Measurements from ENCODE around the gene SRC.

The SRC gene

DNA sequence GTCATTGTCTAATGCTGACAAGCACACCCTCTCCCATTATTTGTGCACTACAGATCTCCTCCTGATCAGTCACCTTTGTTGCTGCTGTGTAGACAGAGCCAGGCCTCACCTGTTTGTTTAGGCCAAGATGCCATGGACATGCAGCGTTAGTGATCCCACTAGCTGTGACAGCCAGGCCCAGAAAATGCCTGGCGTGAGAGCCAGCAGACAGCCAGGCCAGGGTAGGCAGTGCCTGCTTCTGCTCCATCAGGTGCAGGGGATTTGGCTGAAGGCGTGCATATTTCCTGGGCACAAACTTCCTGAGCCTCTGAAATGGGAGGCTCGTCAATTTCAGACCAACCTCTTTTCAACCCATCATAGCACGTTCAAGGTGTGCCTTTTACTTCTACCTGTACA is 29.2 kb upstream of the SRC start:
- no peak overlapping the region for H3K9ac ChIP-seq (ENCODE audit: low read depth, low read length)
- peaks cover 12% of the 10 kb centered on the region for H3K4me1 ChIP-seq (ENCODE audit: control insufficient read depth, insufficient read depth, low read length)
- H3K36me3 ChIP-seq (ENCODE audit: control insufficient read depth, insufficient read depth, low read length) = peaks cover 19% of the 10 kb centered on the region
- no peaks in the 10 kb centered on the region for H3K27me3 ChIP-seq (ENCODE audit: control insufficient read depth, insufficient read depth, low read length)
- no peak overlapping the region for H3K4me3 ChIP-seq (ENCODE audit: low read depth, low read length)
- H3K9me3 ChIP-seq (ENCODE audit: control insufficient read depth, insufficient read depth, low read length) = no peaks in the 10 kb centered on the region

DNA sequence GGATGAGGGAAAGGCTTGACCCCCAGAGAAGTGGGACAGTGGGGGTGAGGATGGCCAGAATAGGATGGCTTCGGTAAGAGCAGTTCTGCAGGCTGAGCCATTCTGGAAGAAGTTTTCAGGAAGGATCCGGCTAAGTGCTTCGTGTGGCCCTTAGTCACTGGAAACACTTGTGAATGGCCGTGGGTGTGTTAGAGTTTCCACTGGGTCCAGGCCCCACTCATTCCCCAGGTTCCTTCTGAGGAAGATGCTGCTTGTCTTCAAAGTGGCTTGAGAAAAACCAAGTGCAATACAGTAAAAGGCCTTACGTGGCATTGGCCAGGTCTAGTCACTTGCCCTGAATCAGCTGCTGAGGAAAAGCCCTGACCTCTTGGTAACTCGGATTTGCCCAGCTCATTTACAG is 28.6 kb upstream of the SRC start:
- Histone ChIP-seq H3K9me3 (ENCODE audit: control insufficient read depth, insufficient read depth, low read length) (no peaks in the 10 kb centered on the region), H3K4me1 (ENCODE audit: control insufficient read depth, insufficient read depth, low read length) (peaks cover 12% of the 10 kb centered on the region), H3K9ac (ENCODE audit: low read depth, low read length) (no peak overlapping the region), H3K27me3 (ENCODE audit: control insufficient read depth, insufficient read depth, low read length) (no peaks in the 10 kb centered on the region), H3K36me3 (ENCODE audit: control insufficient read depth, insufficient read depth, low read length) (peaks cover 19% of the 10 kb centered on the region), H3K4me3 (ENCODE audit: low read depth, low read length) (no peak overlapping the region)

DNA sequence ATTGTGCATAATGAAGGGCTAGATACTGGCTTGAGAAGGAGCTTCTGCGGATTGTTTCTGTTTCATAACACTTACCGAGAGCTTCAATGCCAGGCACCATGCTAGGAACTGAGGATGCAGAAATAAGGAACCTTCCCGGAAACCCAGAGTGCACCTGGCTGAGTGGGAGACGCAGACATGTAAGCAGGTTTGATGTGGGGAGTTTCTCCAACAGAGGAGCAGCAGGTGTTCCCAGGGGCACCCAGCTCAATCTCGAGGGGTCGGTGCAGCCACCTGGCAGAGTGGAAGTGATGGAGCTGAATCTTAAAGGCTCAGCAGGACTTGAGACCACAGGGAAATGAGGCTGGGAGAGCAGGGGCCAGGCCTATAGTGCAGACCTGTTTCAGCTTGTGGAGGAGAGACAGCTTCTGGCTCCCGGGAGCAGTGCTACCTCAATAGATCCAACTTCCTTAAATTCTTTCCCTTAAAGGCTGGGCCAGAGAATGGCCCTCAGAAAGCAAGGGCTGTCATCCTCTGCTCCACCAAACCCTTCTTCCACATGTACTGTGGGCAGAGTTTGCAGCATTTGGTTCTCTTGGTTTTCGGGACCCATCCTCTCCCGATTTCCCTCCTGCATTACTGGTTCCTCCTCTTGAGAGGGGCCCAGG is 27.8 kb upstream of the SRC start:
- Histone ChIP-seq H3K9me3 (ENCODE audit: control insufficient read depth, insufficient read depth, low read length) (no peaks in the 10 kb centered on the region), H3K4me1 (ENCODE audit: control insufficient read depth, insufficient read depth, low read length) (peaks cover 12% of the 10 kb centered on the region), H3K9ac (ENCODE audit: low read depth, low read length) (no peak overlapping the region), H3K36me3 (ENCODE audit: control insufficient read depth, insufficient read depth, low read length) (peaks cover 19% of the 10 kb centered on the region), H3K4me3 (ENCODE audit: low read depth, low read length) (no peak overlapping the region), H3K27me3 (ENCODE audit: control insufficient read depth, insufficient read depth, low read length) (no peaks in the 10 kb centered on the region)

DNA sequence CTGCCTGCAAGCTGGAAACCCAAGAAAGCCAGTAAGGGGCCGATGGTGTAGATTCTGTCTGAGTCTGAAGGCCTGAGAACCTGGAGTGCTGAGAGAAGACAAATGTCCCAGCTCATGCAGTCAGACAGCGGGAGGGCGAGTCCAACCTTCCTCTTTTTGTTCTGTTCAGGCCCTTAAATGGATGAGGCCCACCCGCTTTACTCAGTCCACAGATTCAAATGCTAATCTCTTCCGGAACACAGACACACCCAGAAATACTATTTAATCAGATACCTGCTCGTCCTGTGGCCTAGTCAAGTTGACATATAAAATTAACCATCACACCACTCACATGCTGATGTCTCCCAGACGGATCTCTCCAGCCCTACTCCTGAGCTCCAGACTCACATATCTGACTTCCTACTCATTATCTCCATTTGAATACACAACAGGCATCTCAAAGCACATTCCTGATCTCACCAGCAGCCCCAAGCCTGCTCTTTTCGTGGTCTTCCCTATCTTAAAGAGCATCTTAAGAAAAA is 26.7 kb upstream of the SRC start:
- Histone ChIP-seq H3K4me3 (ENCODE audit: low read depth, low read length) (no peak overlapping the region), H3K36me3 (ENCODE audit: control insufficient read depth, insufficient read depth, low read length) (peaks cover 16% of the 10 kb centered on the region), H3K9me3 (ENCODE audit: control insufficient read depth, insufficient read depth, low read length) (no peaks in the 10 kb centered on the region), H3K27me3 (ENCODE audit: control insufficient read depth, insufficient read depth, low read length) (no peaks in the 10 kb centered on the region), H3K4me1 (ENCODE audit: control insufficient read depth, insufficient read depth, low read length) (peaks cover 12% of the 10 kb centered on the region), H3K9ac (ENCODE audit: low read depth, low read length) (peak overlapping the region; percentile 50)

DNA sequence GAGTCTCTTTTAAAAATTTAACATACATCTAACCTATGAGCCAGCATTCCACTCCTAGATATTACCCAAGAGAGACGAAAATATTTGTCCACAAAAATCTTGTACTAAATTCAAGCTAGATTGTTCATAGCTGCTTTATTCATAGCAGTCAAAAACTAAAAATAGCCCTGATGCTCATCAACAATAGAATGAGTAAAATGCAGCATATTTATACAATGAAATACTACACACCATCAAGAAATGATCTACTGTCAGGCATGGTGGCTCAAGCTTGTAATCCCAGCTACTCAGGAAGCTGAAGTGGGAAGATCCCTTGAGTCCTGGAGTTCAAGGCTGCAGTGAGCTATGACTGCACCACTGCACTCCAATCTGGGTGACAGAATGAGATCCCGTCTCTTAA is 22.0 kb upstream of the SRC start:
- Histone ChIP-seq H3K9me3 (ENCODE audit: control insufficient read depth, insufficient read depth, low read length) (no peaks in the 10 kb centered on the region), H3K36me3 (ENCODE audit: control insufficient read depth, insufficient read depth, low read length) (no peaks in the 10 kb centered on the region), H3K4me1 (ENCODE audit: control insufficient read depth, insufficient read depth, low read length) (peaks cover 8% of the 10 kb centered on the region), H3K27me3 (ENCODE audit: control insufficient read depth, insufficient read depth, low read length) (no peaks in the 10 kb centered on the region), H3K4me3 (ENCODE audit: low read depth, low read length) (no peak overlapping the region), H3K9ac (ENCODE audit: low read depth, low read length) (no peak overlapping the region)

DNA sequence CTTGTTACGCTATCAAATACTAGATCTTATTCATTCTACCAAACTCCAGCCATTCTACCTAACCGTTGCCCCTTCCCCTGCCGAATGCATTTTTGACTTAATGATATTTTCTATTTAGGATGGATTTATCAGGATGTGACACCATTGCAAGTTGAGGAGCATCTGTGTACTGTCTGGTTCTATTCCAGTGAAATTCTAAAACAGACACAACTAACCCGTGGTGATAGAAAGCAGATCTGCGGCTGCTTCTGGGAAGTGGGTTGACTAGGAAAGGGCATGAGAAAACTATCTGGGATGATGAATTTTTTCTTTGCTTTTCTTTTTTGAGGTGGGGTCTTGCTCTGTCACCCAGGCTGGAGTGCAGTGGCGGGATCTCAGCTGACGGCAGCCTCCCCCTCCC is 20.7 kb upstream of the SRC start:
- H3K9ac ChIP-seq (ENCODE audit: low read depth, low read length) = no peak overlapping the region
- H3K4me3 ChIP-seq (ENCODE audit: low read depth, low read length) = no peak overlapping the region
- H3K4me1 ChIP-seq (ENCODE audit: control insufficient read depth, insufficient read depth, low read length) = no peaks in the 10 kb centered on the region
- H3K36me3 ChIP-seq (ENCODE audit: control insufficient read depth, insufficient read depth, low read length) = no peaks in the 10 kb centered on the region
- no peaks in the 10 kb centered on the region for H3K27me3 ChIP-seq (ENCODE audit: control insufficient read depth, insufficient read depth, low read length)
- H3K9me3 ChIP-seq (ENCODE audit: control insufficient read depth, insufficient read depth, low read length) = no peaks in the 10 kb centered on the region

DNA sequence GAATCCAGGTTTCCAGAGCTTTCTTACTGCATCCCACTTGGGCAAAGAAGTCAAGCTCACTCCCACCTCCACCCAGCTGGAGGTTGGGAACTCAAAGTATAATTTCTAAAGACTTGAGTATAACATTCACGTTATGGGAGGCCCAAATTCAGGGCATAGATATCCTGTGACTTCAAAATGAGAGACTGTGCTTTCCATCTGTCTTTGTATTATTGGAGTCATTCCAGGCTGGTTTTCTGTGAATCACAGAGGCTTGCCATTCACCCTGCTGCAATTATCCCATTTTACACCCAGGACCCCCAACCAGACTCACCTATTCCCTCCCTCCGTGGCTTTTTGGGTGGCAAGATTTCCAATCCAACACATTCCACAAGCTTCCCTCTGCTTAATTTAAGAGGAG is 19.3 kb upstream of the SRC start:
- Histone ChIP-seq H3K36me3 (ENCODE audit: control insufficient read depth, insufficient read depth, low read length) (no peaks in the 10 kb centered on the region), H3K9me3 (ENCODE audit: control insufficient read depth, insufficient read depth, low read length) (no peaks in the 10 kb centered on the region), H3K27me3 (ENCODE audit: control insufficient read depth, insufficient read depth, low read length) (no peaks in the 10 kb centered on the region)

DNA sequence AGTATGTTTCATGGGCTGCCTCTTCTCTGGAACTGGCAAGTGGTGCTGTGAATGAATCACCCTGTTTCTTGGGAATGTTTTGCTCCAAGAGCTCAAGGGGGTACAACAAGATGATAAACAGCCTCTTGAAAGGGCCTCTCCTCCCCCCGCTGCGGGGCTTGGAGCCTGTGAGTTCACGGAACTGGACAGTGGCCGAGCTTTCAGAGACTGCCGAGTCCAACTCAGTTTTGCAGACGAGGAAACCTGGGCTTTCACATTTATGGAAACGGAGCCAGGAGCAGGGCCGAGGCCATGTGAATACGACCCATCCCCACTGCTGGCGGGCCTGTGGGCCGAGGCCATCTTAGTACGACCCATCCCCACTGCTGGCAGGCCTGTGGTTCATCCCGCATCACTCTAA is 18.2 kb upstream of the SRC start:
- H3K4me1 ChIP-seq (ENCODE audit: control insufficient read depth, insufficient read depth, low read length) = no peaks in the 10 kb centered on the region
- no peaks in the 10 kb centered on the region for H3K36me3 ChIP-seq (ENCODE audit: control insufficient read depth, insufficient read depth, low read length)
- no peaks in the 10 kb centered on the region for H3K9me3 ChIP-seq (ENCODE audit: control insufficient read depth, insufficient read depth, low read length)
- no peaks in the 10 kb centered on the region for H3K27me3 ChIP-seq (ENCODE audit: control insufficient read depth, insufficient read depth, low read length)
- no peak overlapping the region for H3K4me3 ChIP-seq (ENCODE audit: low read depth, low read length)
- H3K9ac ChIP-seq (ENCODE audit: low read depth, low read length) = no peak overlapping the region

More for the DNA sequence above, 19.3 kb upstream of the SRC start:
- no peaks in the 10 kb centered on the region for H3K4me1 ChIP-seq (ENCODE audit: control insufficient read depth, insufficient read depth, low read length)
- no peak overlapping the region for H3K9ac ChIP-seq (ENCODE audit: low read depth, low read length)
- H3K4me3 ChIP-seq (ENCODE audit: low read depth, low read length) = no peak overlapping the region

DNA sequence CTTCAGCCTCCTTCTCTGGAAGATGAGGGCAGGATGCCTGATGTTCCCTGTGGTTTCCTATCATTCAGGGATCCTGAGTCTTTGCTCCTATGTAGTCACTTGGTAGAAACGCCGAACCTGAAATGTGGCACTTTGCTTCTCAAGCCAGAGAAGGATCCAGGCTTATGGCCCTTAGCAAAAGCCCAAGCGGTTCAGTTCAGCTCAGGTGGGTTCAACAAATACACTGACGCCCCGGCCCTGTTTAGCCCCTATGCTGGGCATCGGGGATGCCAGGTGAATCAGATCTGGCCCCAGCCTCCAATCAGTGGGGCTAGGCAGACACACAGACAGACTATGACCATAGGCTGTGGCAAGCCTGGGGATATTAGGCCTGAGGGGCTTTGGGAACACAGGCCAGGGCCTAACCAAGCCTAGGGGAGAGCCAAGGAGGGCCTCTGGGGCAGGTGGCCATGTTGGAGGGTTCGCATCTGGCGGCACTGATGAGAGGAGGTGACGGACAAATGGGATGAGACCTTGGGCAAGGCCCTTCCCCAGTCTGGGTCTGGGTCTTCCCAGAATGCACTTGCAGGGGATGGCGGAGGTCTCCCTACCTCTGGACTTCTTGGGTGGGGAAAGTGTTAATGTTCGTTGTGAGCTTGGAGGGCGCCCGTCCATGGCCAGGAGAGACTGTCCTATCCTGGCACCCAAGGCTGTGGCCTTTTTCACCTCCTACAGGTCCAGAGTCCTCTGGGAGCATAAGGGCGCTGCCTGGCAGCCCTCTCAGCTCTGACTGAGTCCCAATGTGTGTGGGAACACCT is 17.6 kb upstream of the SRC start:
- H3K9ac ChIP-seq (ENCODE audit: low read depth, low read length) = no peak overlapping the region
- H3K4me3 ChIP-seq (ENCODE audit: low read depth, low read length) = no peak overlapping the region
- no peaks in the 10 kb centered on the region for H3K9me3 ChIP-seq (ENCODE audit: control insufficient read depth, insufficient read depth, low read length)
- H3K27me3 ChIP-seq (ENCODE audit: control insufficient read depth, insufficient read depth, low read length) = no peaks in the 10 kb centered on the region
- no peaks in the 10 kb centered on the region for H3K36me3 ChIP-seq (ENCODE audit: control insufficient read depth, insufficient read depth, low read length)
- H3K4me1 ChIP-seq (ENCODE audit: control insufficient read depth, insufficient read depth, low read length) = no peaks in the 10 kb centered on the region

DNA sequence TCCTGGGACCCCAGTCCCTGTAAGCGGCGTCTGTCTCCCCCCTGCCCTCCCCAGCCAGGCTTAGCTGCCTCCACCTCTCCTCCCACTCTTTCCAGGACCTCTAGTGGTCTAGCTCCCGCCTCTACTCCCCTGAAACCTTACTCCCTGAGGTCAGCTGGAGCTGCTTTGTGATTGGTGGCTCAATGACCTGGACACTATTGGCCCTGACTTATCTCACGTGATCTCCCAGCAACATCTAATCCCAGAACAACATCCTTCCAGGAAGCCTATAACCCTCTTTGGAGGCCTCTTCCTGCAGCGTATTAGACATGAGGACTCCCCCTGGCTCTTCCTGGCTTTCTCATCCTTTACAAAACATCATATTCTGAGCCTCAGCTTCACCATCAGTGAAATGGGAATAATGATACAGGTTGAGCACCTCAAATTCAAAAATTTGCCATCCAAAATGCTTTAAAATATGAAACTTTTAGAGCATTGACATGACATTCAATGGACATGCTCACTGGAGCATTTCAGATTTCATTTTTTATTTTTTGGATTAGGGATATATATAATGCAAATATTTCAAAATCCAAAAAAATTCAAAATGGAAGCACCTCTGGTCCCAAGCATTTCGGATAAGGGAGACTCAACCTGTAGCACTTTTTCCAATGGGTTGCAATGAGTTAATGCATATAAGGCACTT is 16.3 kb upstream of the SRC start:
- Histone ChIP-seq H3K36me3 (ENCODE audit: control insufficient read depth, insufficient read depth, low read length) (no peaks in the 10 kb centered on the region), H3K27me3 (ENCODE audit: control insufficient read depth, insufficient read depth, low read length) (no peaks in the 10 kb centered on the region), H3K4me1 (ENCODE audit: control insufficient read depth, insufficient read depth, low read length) (no peaks in the 10 kb centered on the region), H3K9me3 (ENCODE audit: control insufficient read depth, insufficient read depth, low read length) (no peaks in the 10 kb centered on the region), H3K4me3 (ENCODE audit: low read depth, low read length) (no peak overlapping the region), H3K9ac (ENCODE audit: low read depth, low read length) (no peak overlapping the region)

DNA sequence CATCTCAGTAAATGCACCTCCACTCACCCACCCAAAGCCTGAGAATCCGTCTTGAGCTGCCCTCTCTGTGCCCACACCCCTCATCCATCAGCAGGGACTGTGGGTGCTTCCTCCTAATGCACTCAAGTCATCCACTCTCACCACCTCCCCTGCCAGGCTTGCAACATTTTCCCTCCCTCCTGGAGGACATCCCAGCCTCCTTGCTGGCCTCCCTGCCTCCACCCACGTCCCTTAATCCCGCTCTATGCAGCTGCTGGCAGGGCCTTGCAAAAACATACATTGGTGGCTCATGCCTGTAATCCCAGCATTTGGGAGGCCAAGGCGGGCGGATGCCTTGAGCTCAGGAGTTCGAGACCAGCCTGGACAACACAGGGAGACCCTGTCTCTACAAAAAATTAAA is 15.6 kb upstream of the SRC start:
- Histone ChIP-seq H3K27me3 (ENCODE audit: control insufficient read depth, insufficient read depth, low read length) (no peaks in the 10 kb centered on the region), H3K9me3 (ENCODE audit: control insufficient read depth, insufficient read depth, low read length) (no peaks in the 10 kb centered on the region), H3K36me3 (ENCODE audit: control insufficient read depth, insufficient read depth, low read length) (no peaks in the 10 kb centered on the region), H3K4me3 (ENCODE audit: low read depth, low read length) (no peak overlapping the region), H3K4me1 (ENCODE audit: control insufficient read depth, insufficient read depth, low read length) (no peaks in the 10 kb centered on the region), H3K9ac (ENCODE audit: low read depth, low read length) (no peak overlapping the region)

All from iPS-15b (cell line).